DND-41 (cell line): Measurements from ENCODE around the gene CDHR3.

Experiments used
- ATAC-seq: fragments of 200-7000 bp; cut with Tn5 transposase; 3 replicates; pipeline ENCODE4 v1.9.1; 2021; ENCODE audit warnings: low read depth; ENCODE audit not compliant: insufficient read depth
- DNase-seq: peaks from one replicate; pipeline ENCODE4 v3.0.0-alpha.2; 2020
- H2AFZ ChIP-seq: 2 replicates; pipeline ENCODE4 v1.6.0; 2012; ENCODE audit warnings: low read depth, low read length
- H3K27ac ChIP-seq: 2 replicates; pipeline ENCODE4 v1.5.1; 2012; ENCODE audit warnings: low read length, inconsistent platforms
- H3K27me3 ChIP-seq: fragments of 200-600 bp; sonication (generic); 2 replicates; pipeline ENCODE4 v1.6.0; 2012; ENCODE audit warnings: low read length, mild to moderate bottlenecking, inconsistent platforms; ENCODE audit not compliant: insufficient read depth, poor library complexity
- H3K36me3 ChIP-seq: 2 replicates; pipeline ENCODE4 v1.5.1; 2012; ENCODE audit warnings: low read length, inconsistent platforms; ENCODE audit not compliant: insufficient read depth
- H3K4me1 ChIP-seq: 2 replicates; pipeline ENCODE4 v1.5.1; 2012; ENCODE audit warnings: mild to moderate bottlenecking, low read length; ENCODE audit not compliant: insufficient read depth
- H3K4me2 ChIP-seq: 2 replicates; pipeline ENCODE4 v1.6.0; 2012; ENCODE audit warnings: mild to moderate bottlenecking, moderate library complexity, low read length, inconsistent platforms; ENCODE audit not compliant: insufficient read depth
- H3K4me3 ChIP-seq, 2 experiments: fragments of 200-600 bp in 1 of 2; shearing (Covaris generic) in 1 of 2; 2 replicates each; pipeline ENCODE4 v1.5.1; 2012 to 2016; ENCODE audit warnings: inconsistent platforms in 2 of 2, low read length in 2 of 2, mild to moderate bottlenecking in 2 of 2, low read depth in 1 of 2, moderate library complexity in 1 of 2
- H3K79me2 ChIP-seq: 2 replicates; pipeline ENCODE4 v1.6.0; 2012; ENCODE audit warnings: low read length, inconsistent platforms; ENCODE audit not compliant: insufficient read depth
- H3K9ac ChIP-seq: 2 replicates; pipeline ENCODE4 v1.6.0; 2012; ENCODE audit warnings: low read depth, mild to moderate bottlenecking, inconsistent platforms, low read length, moderate library complexity
- H3K9me3 ChIP-seq: 2 replicates; pipeline ENCODE4 v1.5.1; 2012; ENCODE audit warnings: low read length, moderate library complexity, mild to moderate bottlenecking, inconsistent platforms; ENCODE audit not compliant: insufficient read depth, severe bottlenecking
- H4K20me1 ChIP-seq: 2 replicates; pipeline ENCODE4 v1.6.0; 2012; ENCODE audit warnings: low read length; ENCODE audit not compliant: insufficient read depth
- CTCF ChIP-seq: IDR thresholded peaks from 2 replicates; pipeline ENCODE4 v1.5.1; 2012; ENCODE audit warnings: borderline replicate concordance, low read length, moderate library complexity, mild to moderate bottlenecking; ENCODE audit not compliant: poor library complexity, severe bottlenecking; ENCODE audit errors: extremely low read depth
- EZH2 ChIP-seq: IDR thresholded peaks from 3 replicates; pipeline ENCODE4 v1.6.1; 2012; ENCODE audit warnings: borderline replicate concordance, low read depth, mild to moderate bottlenecking, moderate library complexity, low read length, inconsistent platforms; ENCODE audit not compliant: severe bottlenecking

Gene CDHR3

GRCh38 chr7:106052681-106053080 lies 89.6 kb downstream of the CDHR3 start:
- Histone ChIP-seq H3K4me3 (no peak overlapping the region), H3K36me3 (no peaks in the 10 kb centered on the region), H2AFZ (no peak overlapping the region), H4K20me1 (no peaks in the 10 kb centered on the region), H3K9me3 (peaks cover 3% of the 10 kb centered on the region), H3K27ac (no peak overlapping the region), H3K27me3 (peaks cover 40% of the 10 kb centered on the region), H3K4me2 (no peak overlapping the region), H3K9ac (no peak overlapping the region), H3K79me2 (no peaks in the 10 kb centered on the region), H3K4me1 (peaks cover 10% of the 10 kb centered on the region)
- ATAC-seq (no peak), DNase-seq (no peak)
- TF ChIP-seq CTCF: no peak
- no peak for TF ChIP-seq EZH2

- ATAC-seq: no peak
- H3K79me2 ChIP-seq: no peaks in the 10 kb centered on the region
- DNase-seq: no peak
- no peaks in the 10 kb centered on the region for H3K36me3 ChIP-seq
- H4K20me1 ChIP-seq: no peaks in the 10 kb centered on the region
- H3K27me3 ChIP-seq: peaks cover 38% of the 10 kb centered on the region
- H3K9me3 ChIP-seq: peaks cover 3% of the 10 kb centered on the region
- no peak overlapping the region for H3K4me2 ChIP-seq
- H3K27ac ChIP-seq: no peak overlapping the region
- no peak for TF ChIP-seq CTCF
- no peak for TF ChIP-seq EZH2
- no peak overlapping the region for H3K4me3 ChIP-seq
- H3K9ac ChIP-seq: no peak overlapping the region
- no peak overlapping the region for H2AFZ ChIP-seq
- H3K4me1 ChIP-seq: peaks cover 14% of the 10 kb centered on the region
Observed at GRCh38 chr7:106053109-106053508, 90.0 kb downstream of the CDHR3 start.

- Histone ChIP-seq H3K4me3 (no peak overlapping the region), H4K20me1 (no peaks in the 10 kb centered on the region), H3K27ac (no peak overlapping the region), H3K27me3 (peaks cover 32% of the 10 kb centered on the region), H3K4me1 (peaks cover 26% of the 10 kb centered on the region), H3K9ac (no peak overlapping the region), H3K4me2 (no peak overlapping the region), H3K36me3 (no peaks in the 10 kb centered on the region), H3K9me3 (peaks cover 3% of the 10 kb centered on the region), H3K79me2 (no peaks in the 10 kb centered on the region), H2AFZ (no peak overlapping the region)
- no peak for ATAC-seq
- no peak for DNase-seq
- TF ChIP-seq EZH2 (no peak), CTCF (no peak)
Observed at GRCh38 chr7:106054156-106054910, 91.3 kb downstream of the CDHR3 start.
